ENCODE results near the gene HS3ST1.
"Not testable (repeated sequence)": the region's sequence is repeated elsewhere in the genome, so short reads cannot be mapped to it uniquely, and the experiment has no call there.

HS3ST1 gene

DNA sequence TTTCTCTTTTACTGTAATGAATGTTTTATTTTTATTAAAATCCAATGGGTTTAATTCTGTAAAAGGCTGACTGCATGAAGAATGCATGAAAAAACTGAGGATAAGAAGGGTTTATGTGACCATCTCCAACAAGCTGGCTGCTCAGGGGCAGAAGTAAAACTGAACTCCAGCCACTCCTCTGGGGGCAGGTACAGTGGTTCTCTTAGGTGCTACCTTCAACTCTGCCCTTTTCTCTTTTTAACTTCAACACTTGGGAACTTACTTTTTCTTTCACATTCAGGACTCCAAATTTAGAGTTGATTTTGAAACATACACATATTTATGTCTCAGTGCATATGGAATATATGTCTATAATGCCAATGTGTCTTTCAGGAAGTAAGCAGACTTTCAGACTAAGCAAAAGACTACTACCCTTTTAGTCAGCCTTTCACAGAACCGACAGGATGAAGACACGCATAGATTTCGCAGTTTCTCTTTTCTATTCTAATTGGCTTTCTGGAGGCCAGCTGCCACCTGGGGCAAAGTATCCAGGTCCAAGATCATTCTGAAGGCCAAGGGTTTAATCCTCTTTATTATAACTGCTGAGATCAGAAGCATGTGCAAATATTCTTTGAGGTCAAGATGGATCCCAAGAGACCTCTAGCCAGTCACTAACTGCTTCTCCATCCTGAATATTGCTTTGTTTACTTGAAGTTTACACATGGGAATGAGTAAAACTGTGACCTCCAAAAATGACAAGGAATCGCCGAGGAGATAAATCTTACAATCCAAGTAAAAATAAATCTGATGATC is 30.7 kb downstream of the HS3ST1 start:
- no peak for DNase-seq

DNA sequence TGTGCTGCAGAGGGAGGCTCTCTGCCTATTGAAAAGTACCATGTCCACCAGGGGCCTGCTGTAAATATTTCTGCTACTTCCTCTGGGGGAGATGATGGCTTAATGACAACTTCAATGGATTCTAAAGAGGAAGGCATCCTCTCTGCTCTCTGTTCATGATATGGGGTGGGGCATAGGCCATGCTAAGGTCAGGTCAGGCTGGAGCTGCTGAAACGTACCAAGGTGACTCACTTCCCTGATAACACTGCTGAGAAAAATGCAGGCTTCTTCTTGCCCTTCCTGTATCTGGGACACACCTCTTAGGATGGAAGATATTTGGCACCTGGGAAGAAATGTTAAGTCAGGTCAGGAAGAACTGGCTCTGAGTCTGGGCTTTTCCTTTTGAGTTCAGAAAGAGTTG is 31.5 kb downstream of the HS3ST1 start:
- DNase-seq: no peak

DNA sequence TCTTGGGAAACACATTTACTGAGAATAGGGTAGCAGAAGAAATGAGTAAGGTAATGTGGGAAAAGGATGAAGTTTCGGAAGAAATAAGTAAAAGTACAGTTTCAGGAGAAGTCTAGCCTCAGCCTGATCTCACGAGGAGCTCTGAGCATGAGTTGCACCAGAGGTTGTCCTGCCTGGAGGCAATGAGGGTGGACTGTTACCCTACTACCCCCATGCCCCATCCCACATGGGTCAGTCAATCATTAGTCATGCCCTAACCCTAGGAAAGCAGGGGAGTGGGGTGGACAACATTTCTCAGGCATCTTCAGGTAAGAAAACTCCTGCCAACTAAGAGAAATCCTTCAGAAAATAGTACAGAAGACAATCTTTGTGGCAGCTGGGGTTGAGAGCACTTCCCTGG is 35.1 kb downstream of the HS3ST1 start:
- DNase-seq: no peak

DNA sequence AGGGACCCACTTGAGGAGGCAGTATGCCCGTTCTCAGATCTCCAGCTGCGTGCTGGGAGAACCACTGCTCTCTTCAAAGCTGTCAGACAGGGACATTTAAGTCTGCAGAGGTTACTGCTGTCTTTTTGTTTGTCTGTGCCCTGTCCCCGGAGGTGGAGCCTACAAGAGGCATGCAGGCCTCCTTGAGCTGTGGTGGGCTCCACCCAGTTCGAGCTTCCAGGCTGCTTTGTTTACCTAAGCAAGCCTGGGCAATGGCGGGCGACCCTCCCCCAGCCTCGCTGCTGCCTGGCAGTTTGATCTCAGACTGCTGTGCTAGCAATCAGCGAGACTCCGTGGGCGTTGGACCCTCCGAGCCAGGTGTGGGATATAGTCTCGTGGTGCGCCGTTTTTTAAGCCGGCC is 44.6 kb downstream of the HS3ST1 start:
- not testable (repeated sequence) for DNase-seq

- DNase-seq: no peak
Measured at GRCh38 chr4:11376571-11376970, 52.1 kb downstream of the HS3ST1 start.

DNA sequence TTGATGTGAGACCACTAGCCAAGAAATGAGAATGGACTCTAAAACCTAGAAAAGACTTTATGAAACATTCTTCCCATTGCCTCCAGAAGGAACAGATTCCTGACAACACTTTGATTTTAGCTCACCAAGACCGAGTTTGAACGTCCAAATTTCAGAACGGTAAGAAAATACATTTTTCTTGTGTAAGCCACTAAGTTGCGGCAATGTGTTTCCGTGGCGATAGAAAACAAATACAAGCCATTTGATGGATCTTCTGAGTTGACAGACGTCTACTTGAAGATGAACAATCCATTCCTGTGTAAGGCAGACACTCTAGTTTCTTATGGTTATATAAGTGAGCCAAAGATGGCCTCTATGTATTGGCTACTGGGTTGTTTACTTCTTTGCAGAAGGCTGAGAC is 52.5 kb downstream of the HS3ST1 start:
- no peak for DNase-seq

DNA sequence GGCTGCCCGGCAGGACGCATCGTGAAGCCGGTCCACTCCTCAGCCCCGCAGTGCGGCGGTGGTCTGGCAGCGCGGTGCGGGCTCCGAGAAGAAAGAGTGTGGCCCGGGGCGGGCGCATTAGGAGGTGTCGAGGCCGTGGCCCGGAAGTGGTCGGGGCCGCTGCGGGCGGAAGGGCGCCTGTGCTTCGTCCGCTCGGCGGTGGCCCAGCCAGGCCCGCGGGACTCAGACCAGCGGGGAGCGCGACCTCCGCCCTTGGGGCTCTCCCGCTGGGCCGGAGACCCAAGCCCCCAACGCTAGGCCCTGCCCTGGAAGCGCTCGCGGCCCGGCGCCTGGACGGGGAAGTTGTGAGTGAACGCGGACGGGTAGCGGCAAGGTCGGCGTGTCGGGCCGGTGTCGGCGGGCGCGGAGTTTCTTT is 60.0 kb downstream of the HS3ST1 start:
- DNase-seq: no peak

DNA sequence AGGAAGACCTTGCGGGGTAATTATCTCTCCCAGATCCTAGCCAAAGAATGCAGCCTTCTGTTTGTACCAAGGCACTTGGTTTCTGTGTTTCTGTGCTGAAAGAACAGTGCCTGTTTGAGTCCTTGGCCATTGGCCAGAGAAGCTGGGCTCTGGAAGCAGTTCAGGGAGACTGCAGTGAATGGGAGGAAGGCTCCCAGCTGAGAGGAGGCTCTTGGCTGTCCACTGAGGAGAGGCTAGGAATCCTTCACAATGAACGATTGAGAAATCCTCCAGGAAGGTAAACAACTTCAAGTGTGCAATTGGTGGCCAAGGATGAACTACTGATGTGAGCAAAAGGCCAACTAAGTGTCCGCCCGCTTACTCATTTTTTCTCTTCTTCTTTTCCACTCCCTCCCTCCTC is 61.3 kb downstream of the HS3ST1 start:
- no peak for DNase-seq

- no peak for DNase-seq
Measured at GRCh38 chr4:11366859-11367258, 61.8 kb downstream of the HS3ST1 start.

- DNase-seq: no peak
Measured at GRCh38 chr4:11365039-11365438, 63.7 kb downstream of the HS3ST1 start.

GRCh38 chr4:11359591-11359990 is 69.1 kb downstream of the HS3ST1 start:
- no peak for DNase-seq

DNA sequence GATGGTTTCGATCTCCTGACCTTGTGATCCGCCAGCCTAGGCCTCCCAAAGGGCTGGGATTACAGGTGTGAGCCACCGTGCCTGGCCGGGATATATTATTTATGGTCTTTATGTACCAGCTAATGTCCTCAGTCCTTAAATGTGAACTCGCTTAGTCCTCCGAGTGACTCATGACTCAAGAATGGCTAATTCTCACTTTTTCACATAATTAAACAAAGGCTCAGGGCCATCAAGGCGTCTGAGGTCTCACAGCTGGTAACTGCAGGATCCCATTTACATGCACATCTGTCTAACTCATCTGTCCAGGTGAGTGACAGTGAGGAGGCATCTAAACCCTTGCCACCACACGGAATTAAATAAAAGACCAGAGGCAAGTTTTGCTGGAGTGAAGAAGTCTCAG is 73.5 kb downstream of the HS3ST1 start:
- no peak for DNase-seq

DNA sequence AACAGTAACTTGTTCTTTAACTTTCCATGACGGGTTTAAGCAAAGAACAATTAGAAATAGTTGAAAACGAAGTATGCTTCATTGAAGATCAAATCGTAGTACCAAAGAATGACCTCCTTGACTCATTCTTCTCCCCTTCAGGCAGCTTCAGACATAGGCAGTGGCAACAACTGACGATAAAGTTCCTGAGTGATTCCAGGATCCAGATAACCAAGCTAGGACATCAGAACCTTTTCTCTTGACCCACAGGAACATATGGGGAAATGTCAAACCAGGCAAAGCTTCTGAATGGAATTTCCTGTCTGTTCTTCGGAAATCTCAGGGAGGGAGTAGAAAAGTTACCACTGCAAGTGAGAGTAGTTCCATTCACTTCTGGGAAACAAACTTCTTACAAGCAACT is 74.2 kb downstream of the HS3ST1 start:
- DNase-seq: no peak

- DNase-seq: no peak
Measured at GRCh38 chr4:11348449-11349088, 80.1 kb downstream of the HS3ST1 start.

- DNase-seq: no peak
Measured at GRCh38 chr4:11344916-11345315, 83.8 kb downstream of the HS3ST1 start.

DNA sequence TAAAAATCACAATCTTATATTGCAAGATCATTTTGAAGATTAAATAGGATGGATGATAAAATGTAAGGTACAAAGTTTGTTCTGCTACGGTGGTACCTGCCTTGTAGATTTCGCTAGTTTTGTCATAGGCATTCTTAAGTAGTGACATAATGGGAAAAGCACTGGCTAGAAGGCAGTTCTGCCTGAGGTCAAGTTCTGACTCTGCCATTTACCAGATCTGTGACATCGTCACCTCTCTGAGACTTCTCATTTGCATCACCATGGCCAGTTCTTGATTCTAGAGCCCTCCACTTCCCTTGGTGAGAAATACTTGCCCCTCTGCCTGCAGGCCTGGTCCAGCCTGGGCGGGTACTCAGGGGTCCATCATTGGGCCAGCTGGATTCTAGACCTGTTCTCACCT is 85.2 kb downstream of the HS3ST1 start:
- DNase-seq: no peak
